ENCODE data around the gene SMIM12. TPM values are rescaled to one million over a fixed set of nuclear protein-coding genes. Genes with fewer than 3 reads are reported as not detected.

SMIM12 gene
- total RNA-seq, 1 donor from 2014 or later = 39.6 TPM

GRCh38 chr1:34868230-34869049 is 8.9 kb upstream of the SMIM12 start:
- Mint-ChIP-seq H3K27ac (ENCODE audit: unreplicated experiment) (no peak overlapping the region), H3K36me3 (ENCODE audit: unreplicated experiment) (no peaks in the 10 kb centered on the region), H3K4me1 (ENCODE audit: unreplicated experiment) (no peaks in the 10 kb centered on the region), H3K9me3 (ENCODE audit: unreplicated experiment) (no peaks in the 10 kb centered on the region), H3K27me3 (ENCODE audit: unreplicated experiment) (peaks cover 31% of the 10 kb centered on the region), H3K4me3 (ENCODE audit: unreplicated experiment) (no peak overlapping the region)
- DNase-seq (ENCODE audit: extremely low spot score, unreplicated experiment) = no peak
- TF ChIP-seq CTCF (IDR thresholded peaks at IDR 0.05) = no peak

- Mint-ChIP-seq H3K27ac (ENCODE audit: unreplicated experiment) (no peak overlapping the region), H3K27me3 (ENCODE audit: unreplicated experiment) (peaks cover 28% of the 10 kb centered on the region), H3K4me1 (ENCODE audit: unreplicated experiment) (no peaks in the 10 kb centered on the region), H3K36me3 (ENCODE audit: unreplicated experiment) (no peaks in the 10 kb centered on the region), H3K9me3 (ENCODE audit: unreplicated experiment) (no peaks in the 10 kb centered on the region), H3K4me3 (ENCODE audit: unreplicated experiment) (no peak overlapping the region)
- no peak for TF ChIP-seq CTCF (IDR thresholded peaks at IDR 0.05)
- DNase-seq (ENCODE audit: extremely low spot score, unreplicated experiment) = no peak
Measured at GRCh38 chr1:34867415-34867814, 7.9 kb upstream of the SMIM12 start.

GRCh38 chr1:34866762-34867109 is 7.2 kb upstream of the SMIM12 start:
- Mint-ChIP-seq H3K4me3 (ENCODE audit: unreplicated experiment) (peak overlapping the region; percentile 79), H3K9me3 (ENCODE audit: unreplicated experiment) (no peaks in the 10 kb centered on the region), H3K4me1 (ENCODE audit: unreplicated experiment) (no peaks in the 10 kb centered on the region), H3K27ac (ENCODE audit: unreplicated experiment) (no peak overlapping the region), H3K27me3 (ENCODE audit: unreplicated experiment) (peaks cover 22% of the 10 kb centered on the region), H3K36me3 (ENCODE audit: unreplicated experiment) (no peaks in the 10 kb centered on the region)
- no peak for TF ChIP-seq CTCF (IDR thresholded peaks at IDR 0.05)
- no peak for DNase-seq (ENCODE audit: extremely low spot score, unreplicated experiment)

- H3K4me3 Mint-ChIP-seq (ENCODE audit: unreplicated experiment) = peak overlapping the region; percentile 79
- DNase-seq (ENCODE audit: extremely low spot score, unreplicated experiment) = peak; percentile 94
Measured at GRCh38 chr1:34865981-34866761, 6.6 kb upstream of the SMIM12 start.

More at GRCh38 chr1:34865981-34866761, 6.6 kb upstream of the SMIM12 start:
- TF ChIP-seq CTCF (IDR thresholded peaks at IDR 0.05) = peak; percentile 99
- Mint-ChIP-seq H3K4me1 (ENCODE audit: unreplicated experiment) (no peaks in the 10 kb centered on the region), H3K36me3 (ENCODE audit: unreplicated experiment) (no peaks in the 10 kb centered on the region), H3K27ac (ENCODE audit: unreplicated experiment) (peak overlapping the region; percentile 38), H3K9me3 (ENCODE audit: unreplicated experiment) (no peaks in the 10 kb centered on the region), H3K27me3 (ENCODE audit: unreplicated experiment) (peaks cover 17% of the 10 kb centered on the region)
